H9 (cell line): Measurements from ENCODE around the gene IZUMO2. TPM values are rescaled to one million over a fixed set of nuclear protein-coding genes. Genes with fewer than 3 reads are reported as not detected.

Experiments used
- DNase-seq: peaks from one replicate; pipeline ENCODE4 v3.0.0-alpha.2; 2017
- H2AFZ ChIP-seq: one replicate; pipeline ENCODE4 v1.6.1; 2013; ENCODE audit warnings: mild to moderate bottlenecking, low read length, control low read depth, moderate library complexity
- H2AK5ac ChIP-seq: 2 replicates; pipeline ENCODE4 v1.6.1; 2013; ENCODE audit warnings: low read length, control low read depth, mixed read lengths; ENCODE audit not compliant: insufficient read length
- H2BK120ac ChIP-seq: one replicate; pipeline ENCODE4 v1.6.1; 2013; ENCODE audit warnings: low read depth, mild to moderate bottlenecking, low read length, control low read depth, inconsistent platforms; ENCODE audit not compliant: poor library complexity, severe bottlenecking
- H2BK12ac ChIP-seq: 2 replicates; pipeline ENCODE4 v1.6.1; 2013; ENCODE audit warnings: low read length, control low read depth, mixed read lengths, low read depth; ENCODE audit not compliant: insufficient read length
- H2BK15ac ChIP-seq: 2 replicates; pipeline ENCODE4 v1.6.1; 2013; ENCODE audit warnings: low read depth, low read length, control low read depth
- H2BK20ac ChIP-seq: one replicate; pipeline ENCODE4 v1.6.1; 2013; ENCODE audit warnings: low read depth, mild to moderate bottlenecking, low read length, control low read depth, inconsistent platforms; ENCODE audit not compliant: poor library complexity, severe bottlenecking
- H2BK5ac ChIP-seq: 2 replicates; pipeline ENCODE4 v1.6.1; 2013; ENCODE audit warnings: low read length, control low read depth, mixed read lengths; ENCODE audit not compliant: insufficient read length
- H3K14ac ChIP-seq: 2 replicates; pipeline ENCODE4 v1.6.1; 2013; ENCODE audit warnings: low read length, control low read depth; ENCODE audit not compliant: insufficient read depth
- H3K18ac ChIP-seq: 2 replicates; pipeline ENCODE4 v1.6.1; 2013; ENCODE audit warnings: low read depth, mild to moderate bottlenecking, mixed read lengths, low read length, control low read depth; ENCODE audit not compliant: insufficient read length
- H3K23ac ChIP-seq: 2 replicates; pipeline ENCODE4 v1.6.1; 2013; ENCODE audit warnings: low read length, control low read depth, mixed read lengths, low read depth; ENCODE audit not compliant: insufficient read length
- H3K23me2 ChIP-seq: 2 replicates; pipeline ENCODE4 v1.6.1; 2013; ENCODE audit warnings: low read depth, mild to moderate bottlenecking, mixed read lengths, low read length, control low read depth; ENCODE audit not compliant: insufficient read length, poor library complexity, severe bottlenecking
- H3K27ac ChIP-seq: 2 replicates; pipeline ENCODE4 v1.5.1; 2013; ENCODE audit warnings: low read length, control low read depth, mixed read lengths, low read depth; ENCODE audit not compliant: insufficient read length
- H3K27me3 ChIP-seq: 2 replicates; pipeline ENCODE4 v1.6.1; 2013; ENCODE audit warnings: low read length, control low read depth, inconsistent platforms; ENCODE audit not compliant: insufficient read depth
- H3K4ac ChIP-seq: 2 replicates; pipeline ENCODE4 v1.6.1; 2013; ENCODE audit warnings: low read depth, mild to moderate bottlenecking, control low read depth, inconsistent platforms, low read length, moderate library complexity
- H3K4me1 ChIP-seq: 2 replicates; pipeline ENCODE4 v1.6.1; 2013; ENCODE audit warnings: low read length, control low read depth, inconsistent platforms; ENCODE audit not compliant: insufficient read depth
- H3K4me2 ChIP-seq: 2 replicates; pipeline ENCODE4 v1.6.1; 2013; ENCODE audit warnings: low read length, control low read depth, mixed read lengths; ENCODE audit not compliant: insufficient read length, insufficient read depth
- H3K56ac ChIP-seq: 2 replicates; pipeline ENCODE4 v1.6.1; 2013; ENCODE audit warnings: low read depth, mild to moderate bottlenecking, mixed read lengths, low read length, control low read depth; ENCODE audit not compliant: insufficient read length
- H3K79me1 ChIP-seq: 2 replicates; pipeline ENCODE4 v1.6.1; 2013; ENCODE audit warnings: low read depth, mild to moderate bottlenecking, moderate library complexity, low read length, control low read depth, inconsistent platforms; ENCODE audit not compliant: insufficient read depth, poor library complexity, severe bottlenecking
- H3K79me2 ChIP-seq: 2 replicates; pipeline ENCODE4 v1.6.1; 2013; ENCODE audit warnings: low read length, control low read depth, inconsistent platforms; ENCODE audit not compliant: insufficient read depth
- H3K9ac ChIP-seq: 2 replicates; pipeline ENCODE4 v1.6.1; 2013; ENCODE audit warnings: low read length, control low read depth, mixed read lengths; ENCODE audit not compliant: insufficient read length; ENCODE audit errors: extremely low read depth
- H3K9me3 ChIP-seq: one replicate; pipeline ENCODE4 v1.6.1; 2013; ENCODE audit warnings: low read depth, low read length, inconsistent platforms; ENCODE audit not compliant: control insufficient read depth
- H3T11ph ChIP-seq: one replicate; pipeline ENCODE4 v1.6.1; 2013; ENCODE audit warnings: mild to moderate bottlenecking, low read length, control low read depth, inconsistent platforms
- H4K20me1 ChIP-seq: one replicate; pipeline ENCODE4 v1.6.1; 2013; ENCODE audit not compliant: control insufficient read depth, insufficient read length, insufficient read depth
- H4K5ac ChIP-seq: 2 replicates; pipeline ENCODE4 v1.6.1; 2013; ENCODE audit warnings: low read depth, mild to moderate bottlenecking, mixed read lengths, low read length, control low read depth; ENCODE audit not compliant: insufficient read length
- H4K8ac ChIP-seq: replicated peaks from 2 replicates; pipeline ENCODE4 v1.6.1; 2013; ENCODE audit warnings: low read length, control low read depth, mixed read lengths, low read depth; ENCODE audit not compliant: insufficient read length
- H4K91ac ChIP-seq: 2 replicates; pipeline ENCODE4 v1.6.1; 2013; ENCODE audit warnings: low read depth, mild to moderate bottlenecking, moderate library complexity, mixed read lengths, low read length, control low read depth; ENCODE audit not compliant: insufficient read length
- H3K27ac Mint-ChIP-seq, 3 experiments: 2 replicates in 2 of 3; 3 replicates in 1 of 3; pipeline ENCODE4 v1.8.0; 2020 to 2021; ENCODE audit warnings: mixed read lengths in 3 of 3, mild to moderate bottlenecking in 1 of 3, moderate library complexity in 1 of 3
- H3K27me3 Mint-ChIP-seq: 2 replicates; pipeline ENCODE4 v1.8.0; 2021; ENCODE audit warnings: low read depth, mild to moderate bottlenecking, moderate library complexity, mixed read lengths
- H3K36me3 Mint-ChIP-seq, 3 experiments: 2 replicates in 2 of 3; 3 replicates in 1 of 3; pipeline ENCODE4 v1.8.0; 2020 to 2021; ENCODE audit warnings: low read depth in 3 of 3, mixed read lengths in 3 of 3; ENCODE audit not compliant: insufficient read depth in 1 of 3
- H3K4me1 Mint-ChIP-seq, 2 experiments: 2 replicates each; pipeline ENCODE4 v1.8.0; 2020; ENCODE audit warnings: mixed read lengths in 2 of 2
- H3K4me3 Mint-ChIP-seq, 2 experiments: 2 replicates in 1 of 2; 3 replicates in 1 of 2; pipeline ENCODE4 v1.8.0; 2020 to 2021; ENCODE audit warnings: mild to moderate bottlenecking in 2 of 2, mixed read lengths in 2 of 2, moderate library complexity in 1 of 2
- H3K9me3 Mint-ChIP-seq, 2 experiments: 2 replicates in 1 of 2; 3 replicates in 1 of 2; pipeline ENCODE4 v1.8.0; 2020; ENCODE audit warnings: mild to moderate bottlenecking in 2 of 2, mixed read lengths in 2 of 2, moderate library complexity in 1 of 2
- WGBS: extraction: QIAGEN DNeasy Blood & Tissue Kit; methylation state at CpG from one replicate; pipeline ENCODE4 v1.1.7; 2013; ENCODE audit warnings: missing lambda C conversion rate, low lambda C conversion rate, mixed read lengths; ENCODE audit not compliant: insufficient read length; ENCODE audit errors: extremely low coverage; 5-methylcytosine and 5-hydroxymethylcytosine counted together
- total RNA-seq: library from RNA; stranded (reverse); gene quantifications from 2 replicates; pipeline ENCODE4 v1.2.1, GENCODE V29; 2021
- TF ChIP-seq, protein P1 (sequence below): fragments of 200-600 bp; sonication (generic); conservative IDR thresholded peaks from 3 replicates; pipeline ENCODE4 v1.8.0; 2021; ENCODE audit warnings: antibody characterized with exemption, mild to moderate bottlenecking

IZUMO2 gene
- total RNA-seq, 1 experiment from 2014 or later = not detected

DNA sequence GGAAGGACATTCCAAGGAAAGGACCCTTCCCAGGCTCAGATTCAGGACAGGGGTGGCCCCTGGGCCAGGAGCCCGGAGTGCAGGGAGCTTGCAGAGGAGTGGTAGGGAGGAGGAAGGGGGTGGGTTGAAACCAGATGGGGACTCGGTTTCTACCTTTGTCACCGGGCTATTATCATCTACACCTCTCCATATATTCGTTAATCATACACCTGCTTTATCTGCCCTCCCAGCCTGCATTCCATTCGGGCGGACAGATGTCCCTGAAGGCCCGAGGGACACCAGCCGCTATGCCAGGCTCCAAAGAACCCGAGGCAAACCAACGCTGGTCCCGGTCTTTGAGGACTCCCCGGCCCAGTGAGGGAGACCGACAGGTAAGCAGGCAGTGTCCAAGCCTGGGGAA, 24.9 kb upstream of the IZUMO2 start:
- Histone ChIP-seq H3K4me1 (no peaks in the 10 kb centered on the region), H2BK5ac (no peak overlapping the region), H3K14ac (no peak overlapping the region), H4K5ac (no peak overlapping the region), H3K56ac (no peak overlapping the region), H3K4ac (no peak overlapping the region), H3K27ac (no peak overlapping the region), H3K79me2 (no peaks in the 10 kb centered on the region), H2AK5ac (no peak overlapping the region), H3K27me3 (no peaks in the 10 kb centered on the region), H3T11ph (no peak overlapping the region), H3K9me3 (no peaks in the 10 kb centered on the region), H3K9ac (no peak overlapping the region), H2BK20ac (no peak overlapping the region), H3K18ac (no peak overlapping the region), H4K91ac (no peak overlapping the region), H2BK12ac (no peak overlapping the region), H4K20me1 (no peaks in the 10 kb centered on the region), H3K4me2 (no peak overlapping the region), H4K8ac (no peak overlapping the region), H2BK15ac (no peak overlapping the region), H3K23ac (no peak overlapping the region), H3K79me1 (no peaks in the 10 kb centered on the region), H2BK120ac (no peak overlapping the region), H3K23me2 (no peaks in the 10 kb centered on the region), H2AFZ (no peak overlapping the region)
- no CpG with 5 or more reads among the region's 13 CpGs for WGBS
- H3K27me3 Mint-ChIP-seq = peaks cover 16% of the 10 kb centered on the region
- H3K27ac Mint-ChIP-seq = no peak overlapping the region
- H3K4me3 Mint-ChIP-seq = no peak overlapping the region
- TF ChIP-seq, protein P1, sequence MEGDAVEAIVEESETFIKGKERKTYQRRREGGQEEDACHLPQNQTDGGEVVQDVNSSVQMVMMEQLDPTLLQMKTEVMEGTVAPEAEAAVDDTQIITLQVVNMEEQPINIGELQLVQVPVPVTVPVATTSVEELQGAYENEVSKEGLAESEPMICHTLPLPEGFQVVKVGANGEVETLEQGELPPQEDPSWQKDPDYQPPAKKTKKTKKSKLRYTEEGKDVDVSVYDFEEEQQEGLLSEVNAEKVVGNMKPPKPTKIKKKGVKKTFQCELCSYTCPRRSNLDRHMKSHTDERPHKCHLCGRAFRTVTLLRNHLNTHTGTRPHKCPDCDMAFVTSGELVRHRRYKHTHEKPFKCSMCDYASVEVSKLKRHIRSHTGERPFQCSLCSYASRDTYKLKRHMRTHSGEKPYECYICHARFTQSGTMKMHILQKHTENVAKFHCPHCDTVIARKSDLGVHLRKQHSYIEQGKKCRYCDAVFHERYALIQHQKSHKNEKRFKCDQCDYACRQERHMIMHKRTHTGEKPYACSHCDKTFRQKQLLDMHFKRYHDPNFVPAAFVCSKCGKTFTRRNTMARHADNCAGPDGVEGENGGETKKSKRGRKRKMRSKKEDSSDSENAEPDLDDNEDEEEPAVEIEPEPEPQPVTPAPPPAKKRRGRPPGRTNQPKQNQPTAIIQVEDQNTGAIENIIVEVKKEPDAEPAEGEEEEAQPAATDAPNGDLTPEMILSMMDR = no peak
- H3K36me3 Mint-ChIP-seq = no peaks in the 10 kb centered on the region
- H3K9me3 Mint-ChIP-seq = peaks cover 2 to 19% of the 10 kb centered on the region in 2 experiments; a peak in 4 of 5 replicates
- no peak for DNase-seq
- H3K4me1 Mint-ChIP-seq = no peaks in the 10 kb centered on the region
